ENCODE measurements around the gene PPM1L. TPM values are rescaled to one million over a fixed set of nuclear protein-coding genes. Genes with fewer than 3 reads are reported as not detected.

Gene PPM1L
- total RNA-seq (2013; cell fraction: nucleolus; rRNA removed) = 0.50 and 0.51 TPM in 2 replicates
- under 0.01 and 0.16 TPM in 2 replicates for total RNA-seq (2014; rRNA removed)
- 0.04 and 0.05 TPM in 2 replicates for total RNA-seq (2014; rRNA removed; fragmentation: Illumina TruSeq; extraction: Trizol)
- 0.21 and 0.33 TPM in 2 replicates for total RNA-seq (2021)
- polyA plus RNA-seq (2011; ENCODE audit: low read depth) = 0.12 TPM
- polyA plus RNA-seq (2011; rRNA removed) = 0.04 and 0.12 TPM in 2 replicates
- 0.09 and 0.10 TPM in 2 replicates for polyA plus RNA-seq (2011; cell fraction: cytosol; rRNA removed)
- polyA plus RNA-seq (2011; cell fraction: nucleus; rRNA removed) = 0.07 and 0.16 TPM in 2 replicates
- 0.15 TPM in 2 replicates for polyA plus RNA-seq (2012)
- polyA plus RNA-seq (2014; fragmentation: Illumina TruSeq; extraction: Trizol) = 0.06 and 0.08 TPM in 2 replicates
- under 1 TPM in 1 of 2 experiments, not detected in 1; under 0.01 TPM for polyA plus RNA-seq (2014; fragmentation: Nextera tagmentation; extraction: Ambion mirVana)
- polyA plus RNA-seq (2014; rRNA removed) = 0.03 TPM in 2 replicates
- polyA plus RNA-seq (2016; fragmentation: Nextera tagmentation; extraction: Ambion mirVana) = under 1 TPM; 0.10 to 0.19 TPM
- polyA minus RNA-seq (2011; rRNA and poly(A)+ RNA removed) = 0.41 and 0.51 TPM in 2 replicates
- polyA minus RNA-seq (2011; cell fraction: cytosol; rRNA and poly(A)+ RNA removed) = 0.13 TPM in 1 of 2 replicates, not detected in the other
- polyA minus RNA-seq (2011; cell fraction: nucleus; rRNA and poly(A)+ RNA removed) = 0.12 and 0.19 TPM in 2 replicates
- percentile 25 among the genes with signal in this experiment for Bru-seq, nascent RNA
- BruChase-seq, experiment 1, labeled RNA remaining after a 6-hour chase = percentile 26 among the genes with signal in this experiment
- BruChase-seq, experiment 2, labeled RNA remaining after a 2-hour chase = percentile 25 among the genes with signal in this experiment
- long read RNA-seq, experiment 1 = 0 reads
- long read RNA-seq, experiment 2, partial matches to known transcripts = 0 of 4 reads
- long read RNA-seq, experiment 2, other reads (novel, unspliced or antisense) = 4 of 4 reads

GRCh38 chr3:160755776-160756304 is at the start of gene PPM1L:
TSS of gene PPM1L (plus strand) at chr3:160756231.
- ATAC-seq (peak; percentile 60), DNase-seq (ENCODE audit: low read depth, low spot score) (no peak), FAIRE-seq (no peak)
- H3K4me1 ChIP-seq (ENCODE audit: control insufficient read depth, insufficient read depth, low read length) = peaks cover 11% of the 10 kb centered on the region
- in situ Hi-C loops (cut with MboI) = no loop called here
- H2AFZ ChIP-seq (ENCODE audit: control insufficient read depth, low read depth, low read length) = peak within 1 kb of the TSS; percentile 98
- ChIA-PET POLR2A (no interaction called here), CTCF (no interaction called here), RAD21 (ENCODE audit: unreplicated experiment) (no interaction called here), SMC1A (ENCODE audit: uncharacterized antibody, unreplicated experiment) (no interaction called here)
- no peaks in the 10 kb centered on the region for H3K9me3 ChIP-seq (replicated peaks; ENCODE audit: control insufficient read depth, insufficient read depth, low read length)
- under 1% methylated on average over 61 of the region's 64 CpGs for WGBS (ENCODE audit: insufficient coverage, insufficient replicate concordance, low lambda C conversion rate, missing lambda C conversion rate)
- no TSS peak for BruUV-seq (replicated peaks)
- no peaks in the 10 kb centered on the region for H4K20me1 ChIP-seq (ENCODE audit: control insufficient read depth, insufficient read depth)
- H3K27me3 ChIP-seq (replicated peaks in 1 of 2; ENCODE audit: control insufficient read depth in 2 of 2, insufficient read depth in 2 of 2, low read length in 1 of 2) = peaks cover 20 to 28% of the 10 kb centered on the region in 2 experiments
- no peaks in the 10 kb centered on the region for H3K36me3 ChIP-seq (ENCODE audit: control insufficient read depth in 2 of 2, insufficient read depth in 2 of 2, low read length in 1 of 2)
- H3K4me3 ChIP-seq = peak within 1 kb of the TSS; percentile 84
- no peaks in the 10 kb centered on the region for H3K79me2 ChIP-seq (ENCODE audit: control insufficient read depth, insufficient read depth, low read length)
- peak within 1 kb of the TSS; percentile 44 for H3K9ac ChIP-seq (ENCODE audit: control insufficient read depth, insufficient read depth, low read length)
- TF ChIP-seq MTA3 (IDR thresholded peaks at IDR 0.05; ENCODE audit: borderline replicate concordance, low read length) = no peak
- TF ChIP-seq, protein P1, sequence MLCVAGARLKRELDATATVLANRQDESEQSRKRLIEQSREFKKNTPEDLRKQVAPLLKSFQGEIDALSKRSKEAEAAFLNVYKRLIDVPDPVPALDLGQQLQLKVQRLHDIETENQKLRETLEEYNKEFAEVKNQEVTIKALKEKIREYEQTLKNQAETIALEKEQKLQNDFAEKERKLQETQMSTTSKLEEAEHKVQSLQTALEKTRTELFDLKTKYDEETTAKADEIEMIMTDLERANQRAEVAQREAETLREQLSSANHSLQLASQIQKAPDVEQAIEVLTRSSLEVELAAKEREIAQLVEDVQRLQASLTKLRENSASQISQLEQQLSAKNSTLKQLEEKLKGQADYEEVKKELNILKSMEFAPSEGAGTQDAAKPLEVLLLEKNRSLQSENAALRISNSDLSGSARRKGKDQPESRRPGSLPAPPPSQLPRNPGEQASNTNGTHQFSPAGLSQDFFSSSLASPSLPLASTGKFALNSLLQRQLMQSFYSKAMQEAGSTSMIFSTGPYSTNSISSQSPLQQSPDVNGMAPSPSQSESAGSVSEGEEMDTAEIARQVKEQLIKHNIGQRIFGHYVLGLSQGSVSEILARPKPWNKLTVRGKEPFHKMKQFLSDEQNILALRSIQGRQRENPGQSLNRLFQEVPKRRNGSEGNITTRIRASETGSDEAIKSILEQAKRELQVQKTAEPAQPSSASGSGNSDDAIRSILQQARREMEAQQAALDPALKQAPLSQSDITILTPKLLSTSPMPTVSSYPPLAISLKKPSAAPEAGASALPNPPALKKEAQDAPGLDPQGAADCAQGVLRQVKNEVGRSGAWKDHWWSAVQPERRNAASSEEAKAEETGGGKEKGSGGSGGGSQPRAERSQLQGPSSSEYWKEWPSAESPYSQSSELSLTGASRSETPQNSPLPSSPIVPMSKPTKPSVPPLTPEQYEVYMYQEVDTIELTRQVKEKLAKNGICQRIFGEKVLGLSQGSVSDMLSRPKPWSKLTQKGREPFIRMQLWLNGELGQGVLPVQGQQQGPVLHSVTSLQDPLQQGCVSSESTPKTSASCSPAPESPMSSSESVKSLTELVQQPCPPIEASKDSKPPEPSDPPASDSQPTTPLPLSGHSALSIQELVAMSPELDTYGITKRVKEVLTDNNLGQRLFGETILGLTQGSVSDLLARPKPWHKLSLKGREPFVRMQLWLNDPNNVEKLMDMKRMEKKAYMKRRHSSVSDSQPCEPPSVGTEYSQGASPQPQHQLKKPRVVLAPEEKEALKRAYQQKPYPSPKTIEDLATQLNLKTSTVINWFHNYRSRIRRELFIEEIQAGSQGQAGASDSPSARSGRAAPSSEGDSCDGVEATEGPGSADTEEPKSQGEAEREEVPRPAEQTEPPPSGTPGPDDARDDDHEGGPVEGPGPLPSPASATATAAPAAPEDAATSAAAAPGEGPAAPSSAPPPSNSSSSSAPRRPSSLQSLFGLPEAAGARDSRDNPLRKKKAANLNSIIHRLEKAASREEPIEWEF (IDR thresholded peaks at IDR 0.05; ENCODE audit: insufficient replicate concordance, low read depth, low read length) = no peak
- 0 out of 2 replicates have a peak, but pooled peaks have one; percentile 26 for TF ChIP-seq CBX5 (IDR thresholded peaks at IDR 0.05; ENCODE audit: low read depth)
- intact Hi-C loops (cut with micrococcal nuclease; ENCODE audit: unreplicated experiment) = no loop called here
- peak within 1 kb of the TSS; percentile 82 for H3K4me2 ChIP-seq (ENCODE audit: control insufficient read depth, insufficient read depth)
- no peak within 1 kb of the TSS for H3K27ac ChIP-seq (ENCODE audit: control insufficient read depth, insufficient read depth)

All from GM12878 (cell line).